IPS-NIHi7 (cell line): ENCODE data around the gene UQCRQ.

Experiments used
- DNase-seq: peaks from one replicate; pipeline ENCODE4 v3.0.0; 2012; ENCODE audit warnings: mixed read lengths; ENCODE audit errors: extremely low spot score

The UQCRQ gene

DNA sequence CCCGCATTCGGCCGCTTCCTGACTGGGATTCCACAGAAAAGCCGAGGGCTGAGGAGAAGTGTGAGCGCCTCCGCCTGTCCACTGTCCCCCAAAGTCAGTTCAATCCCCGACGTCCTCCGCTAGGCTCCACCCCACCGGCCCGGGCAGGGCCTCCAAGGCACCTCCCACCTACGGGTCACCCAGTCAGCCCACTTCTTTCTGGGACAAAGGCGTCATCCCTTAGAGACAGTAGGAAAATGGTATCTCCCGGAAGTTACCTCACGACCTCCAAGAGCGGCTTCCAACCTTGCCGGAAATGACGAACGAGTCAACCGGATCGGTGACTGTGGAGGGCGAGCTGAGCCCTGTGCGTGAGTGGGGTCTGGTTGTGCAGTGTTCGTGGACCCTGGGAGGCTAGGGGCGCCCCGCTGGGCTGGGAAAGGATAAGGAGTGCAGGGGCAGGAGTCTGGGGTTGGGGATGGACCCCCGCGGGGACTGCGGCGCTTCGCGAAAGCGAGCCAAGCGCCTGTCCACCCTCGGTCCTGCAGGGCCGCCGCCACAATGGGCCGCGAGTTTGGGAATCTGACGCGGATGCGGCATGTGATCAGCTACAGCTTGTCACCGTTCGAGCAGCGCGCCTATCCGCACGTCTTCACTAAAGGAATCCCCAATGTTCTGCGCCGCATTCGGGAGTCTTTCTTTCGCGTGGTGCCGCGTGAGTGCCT lies at the start of gene UQCRQ, which contains the start of gene GDF9:
UQCRQ (plus strand) TSS at position 301 of the 704 bp plus-strand sequence; CDS start at position 541, 240 bp downstream.
GDF9 (minus strand) TSS at position 128 of the 704 bp plus-strand sequence. CDS start 1,936 bp downstream, outside the sequence.
- peak; percentile 99 for DNase-seq

DNA sequence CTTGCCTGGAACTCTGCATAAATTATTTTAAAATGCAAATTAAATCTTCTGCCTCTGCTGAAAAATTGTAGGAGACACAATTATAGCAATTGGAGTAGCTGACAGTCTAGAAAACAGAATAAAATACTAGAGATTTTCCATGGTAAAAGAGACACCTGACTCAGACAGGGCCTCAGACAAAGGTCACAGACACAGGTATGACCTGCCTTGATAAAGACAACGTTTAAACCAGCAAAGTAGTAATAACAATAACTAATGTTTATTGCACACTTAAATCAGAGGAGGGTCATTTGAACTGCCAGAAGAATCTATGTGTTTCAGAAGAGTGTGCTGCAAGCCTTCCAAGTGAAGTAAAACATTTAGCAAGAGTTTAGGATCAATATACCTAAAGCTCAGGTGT lies 49.4 kb upstream of the UQCRQ start:
- no peak for DNase-seq

DNA sequence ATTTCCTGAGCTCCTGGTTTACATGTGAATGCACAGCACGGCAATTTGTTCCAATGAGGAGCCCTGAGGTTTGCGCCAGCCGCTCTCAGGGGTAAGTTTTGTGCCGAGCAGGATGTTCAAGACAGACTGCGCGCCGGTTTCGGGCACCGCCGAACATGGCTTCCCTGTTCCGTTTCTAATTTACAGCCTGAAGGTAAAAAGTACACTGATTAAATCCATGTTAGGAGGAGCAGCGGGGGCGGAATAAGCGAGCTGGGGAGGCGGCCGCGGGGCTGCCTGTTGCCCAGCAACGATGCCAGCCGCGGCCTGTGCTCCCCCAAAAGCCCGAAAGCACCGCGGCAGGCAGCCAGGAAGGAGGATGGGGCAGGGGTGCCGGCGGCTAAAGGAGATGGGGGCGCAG lies 47.0 kb upstream of the UQCRQ start:
- DNase-seq = no peak

DNA sequence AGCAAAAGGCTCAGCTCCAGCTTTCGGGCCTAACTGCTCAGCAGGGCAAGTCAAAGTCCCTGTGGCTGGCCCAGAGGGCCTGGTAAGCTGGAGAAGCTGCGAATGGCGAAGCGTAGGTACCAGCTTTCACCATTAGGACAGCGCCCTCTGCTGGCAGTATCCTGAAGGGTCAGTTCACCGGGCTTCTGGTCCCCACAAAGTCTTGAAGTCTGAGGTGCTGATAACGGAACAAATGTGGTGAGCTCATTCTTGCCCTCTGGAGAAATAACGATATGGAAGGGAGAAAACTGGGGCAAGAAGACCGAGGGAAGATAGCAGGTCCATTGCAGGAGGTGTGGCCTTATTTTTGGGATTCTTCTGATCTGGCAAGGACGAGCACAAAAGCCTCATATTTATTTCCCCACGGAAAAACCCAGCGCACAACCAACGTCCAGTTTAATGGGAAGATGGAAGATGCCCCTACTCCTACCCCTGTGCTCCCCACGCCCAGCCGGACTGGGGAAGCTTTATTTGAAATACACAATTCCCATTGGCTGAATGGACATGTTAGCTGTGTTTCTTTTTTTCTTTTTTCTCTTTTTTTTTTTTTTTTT lies 46.2 kb upstream of the UQCRQ start:
- peak; percentile 89 for DNase-seq

DNA sequence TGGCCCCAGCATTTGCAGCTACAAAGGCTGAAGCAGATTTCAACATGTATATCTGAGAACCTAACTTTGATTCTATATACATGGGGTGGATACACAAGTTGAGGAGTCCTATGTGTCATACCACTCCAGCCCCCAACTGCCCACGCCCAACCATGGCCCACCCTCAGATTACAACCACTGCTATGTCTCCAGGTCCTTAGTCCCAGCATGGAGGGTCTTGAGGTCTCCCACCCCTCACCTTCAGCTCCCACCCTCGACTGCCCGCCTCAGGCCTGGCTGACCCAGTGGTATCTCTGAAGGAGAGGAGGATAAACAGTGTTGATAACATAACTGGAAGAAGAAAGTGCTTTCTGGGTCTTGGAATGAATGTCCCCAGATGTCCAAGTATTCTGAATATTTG lies 45.1 kb upstream of the UQCRQ start:
- no peak for DNase-seq

DNA sequence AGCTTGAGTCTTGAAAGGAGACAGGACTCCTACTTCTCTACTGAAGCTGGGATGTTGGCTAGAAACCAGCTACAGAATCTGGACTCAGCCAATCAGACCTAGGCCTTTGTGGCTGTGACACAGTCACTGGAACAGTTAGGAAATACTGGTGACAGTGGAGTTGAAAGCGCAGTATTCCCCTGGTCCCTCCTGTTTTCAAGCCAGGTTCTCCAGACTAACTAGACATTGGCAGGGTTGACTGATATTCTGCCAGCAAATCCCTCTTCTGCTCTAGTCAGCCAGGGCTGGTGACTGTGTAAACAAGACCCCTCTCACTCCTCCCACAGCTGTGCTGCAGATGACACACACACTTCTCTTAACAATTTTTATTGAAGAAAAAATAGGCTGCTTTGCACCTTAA lies 44.7 kb upstream of the UQCRQ start:
- no peak for DNase-seq

DNA sequence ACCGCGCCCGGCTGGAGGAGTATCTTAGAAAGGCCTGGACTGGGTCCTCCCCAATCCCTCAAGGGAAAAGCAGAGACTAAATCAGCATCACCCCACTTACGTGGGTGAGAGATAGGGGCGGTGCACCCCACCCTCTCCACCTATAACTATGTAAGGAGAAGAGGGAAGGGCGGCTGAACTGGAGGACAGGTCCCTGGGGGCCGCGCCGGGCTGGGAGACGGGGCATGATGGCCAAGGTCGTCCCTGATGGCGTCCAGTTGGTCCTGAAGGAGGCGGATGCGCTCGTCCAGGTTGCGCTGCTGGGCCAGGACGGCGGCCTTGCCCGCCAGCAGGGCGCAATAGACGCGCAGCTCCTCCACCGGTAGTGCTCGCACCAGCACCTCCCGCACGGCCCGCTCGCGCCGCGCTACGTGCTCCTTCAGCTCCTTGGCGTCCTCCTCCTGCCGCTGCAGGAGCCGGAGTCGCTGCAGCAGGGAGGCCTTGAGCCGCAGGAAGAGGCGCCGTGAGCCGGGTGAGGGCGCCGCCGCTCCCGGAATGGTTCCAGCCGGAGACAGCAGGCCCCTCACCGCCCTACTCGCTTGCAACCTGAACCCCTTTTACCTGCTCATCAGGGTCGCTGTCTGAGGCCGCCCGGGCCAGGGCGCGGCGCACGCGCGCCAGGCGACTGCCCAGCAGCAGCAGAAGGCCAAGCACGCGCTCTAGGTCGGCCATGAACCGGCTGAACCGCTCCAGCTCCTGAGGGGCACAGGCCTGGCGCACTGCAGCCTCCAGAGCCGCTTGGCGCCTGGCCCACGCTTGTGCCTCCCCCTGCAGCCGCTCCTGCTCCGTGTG lies 43.6 kb upstream of the UQCRQ start:
- peak; percentile 80 for DNase-seq

DNA sequence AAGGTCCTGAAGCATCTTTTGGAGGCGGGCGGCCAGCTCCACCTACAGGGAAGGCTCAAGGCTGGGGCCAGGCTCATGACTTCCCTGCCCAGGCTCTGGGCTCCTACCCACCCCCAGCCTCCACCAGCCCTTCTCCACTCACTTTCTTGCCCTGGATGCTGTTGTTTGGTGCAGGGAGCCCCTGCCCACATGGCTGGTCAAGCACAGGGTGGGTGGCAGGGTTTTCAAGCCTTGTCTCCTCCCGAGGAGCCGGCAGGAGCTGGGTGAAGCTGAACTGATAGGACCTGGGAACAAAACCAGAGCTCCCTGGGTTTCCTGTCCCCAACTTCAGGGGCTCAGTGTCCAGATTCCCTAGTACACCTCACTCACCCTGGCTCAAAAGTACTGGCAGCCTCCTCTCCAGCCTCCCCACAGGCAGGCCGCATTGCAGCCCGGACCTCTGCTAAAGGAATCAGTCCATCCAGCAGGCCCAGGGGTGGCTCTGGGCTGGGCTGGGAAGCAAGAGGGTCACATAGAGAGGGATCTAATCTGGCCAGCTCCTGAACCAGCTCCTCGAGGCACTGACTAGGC lies 42.9 kb upstream of the UQCRQ start:
- DNase-seq = no peak

DNA sequence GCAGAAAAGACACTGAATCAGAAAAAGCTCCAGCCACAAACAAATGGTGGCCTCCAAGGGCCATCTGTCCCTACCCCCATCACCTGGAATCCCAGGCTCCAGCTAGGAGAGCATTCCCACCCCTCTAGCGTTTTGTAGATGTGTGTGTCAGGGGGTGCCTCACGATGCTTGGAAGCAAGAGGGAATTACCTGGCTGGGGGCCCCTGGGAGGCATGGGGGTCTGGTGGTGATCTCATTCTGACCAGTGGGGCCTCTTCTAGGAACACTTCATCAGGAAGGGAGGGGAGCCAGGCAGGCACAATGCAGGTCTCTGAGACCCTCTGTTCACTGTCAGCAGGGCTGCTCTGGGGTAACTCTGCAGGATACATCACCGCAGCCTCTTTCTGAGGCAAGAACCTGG lies 42.0 kb upstream of the UQCRQ start:
- DNase-seq = no peak

DNA sequence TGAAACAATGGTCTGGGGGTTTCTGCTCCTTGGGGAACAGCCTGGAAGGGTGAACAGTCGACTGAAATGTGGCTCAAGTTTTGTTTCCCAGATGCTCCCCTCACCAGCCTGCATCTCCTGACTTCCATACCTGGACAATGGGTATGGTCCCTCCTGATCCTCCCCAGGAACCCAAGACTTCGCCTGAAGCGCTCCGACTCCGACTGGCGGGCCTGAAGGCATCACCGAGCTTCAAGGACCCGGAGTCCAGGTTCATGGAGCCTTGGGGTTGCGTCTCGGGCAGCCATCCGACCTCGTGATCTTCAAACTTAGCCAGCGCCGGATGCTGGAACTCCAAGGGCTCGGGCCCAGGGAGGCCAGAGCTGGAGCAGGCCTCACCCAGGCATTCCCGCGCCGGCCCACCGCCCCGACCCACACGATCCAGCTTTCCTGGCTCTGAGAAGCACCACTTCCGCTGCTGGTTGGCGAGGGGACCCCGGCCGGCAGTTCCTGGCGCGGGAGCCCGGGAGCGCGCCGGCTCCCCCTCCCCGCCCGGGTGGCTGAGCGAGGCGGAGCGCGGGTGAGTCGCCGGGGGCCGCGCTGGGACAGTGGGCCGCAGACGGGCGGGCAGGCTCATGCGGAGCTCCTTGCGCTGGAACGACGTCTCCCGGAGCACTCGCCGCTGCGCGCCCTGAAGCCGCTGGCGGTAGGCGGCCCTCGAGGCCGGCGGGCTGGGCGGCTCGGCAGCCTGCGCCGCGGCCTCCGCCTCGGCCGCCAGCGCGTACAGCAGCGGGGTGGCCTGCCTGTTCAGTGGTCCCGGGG lies 41.2 kb upstream of the UQCRQ start:
- DNase-seq = peak; percentile 44

DNA sequence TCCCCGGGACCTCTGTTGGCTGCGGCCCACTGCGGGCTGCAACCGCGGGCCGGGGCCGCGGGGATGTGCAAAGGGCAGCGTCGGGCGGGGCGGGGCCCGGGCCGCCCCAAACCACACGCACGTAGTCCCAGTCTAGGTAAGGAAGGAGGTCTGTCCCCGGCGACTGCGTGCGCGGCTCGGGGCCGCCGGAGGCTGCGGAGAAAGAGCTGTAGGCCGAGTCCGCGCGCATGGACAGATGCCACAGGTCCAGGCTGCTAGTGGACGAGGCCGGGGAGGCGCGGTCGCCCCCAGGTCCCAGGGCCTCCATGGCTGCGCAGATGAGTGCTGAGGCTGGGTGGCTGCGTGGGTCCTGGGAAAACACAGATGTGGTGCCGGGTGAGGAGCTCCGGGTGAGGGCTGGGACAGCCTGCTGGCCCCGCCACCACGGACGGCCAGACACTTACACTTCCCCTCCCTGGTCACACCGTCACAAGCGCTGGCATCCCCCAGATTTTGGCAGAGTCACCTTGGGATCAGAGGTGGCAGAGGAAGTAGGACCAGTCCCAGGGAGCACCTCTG lies 40.5 kb upstream of the UQCRQ start:
- peak; percentile 37 for DNase-seq

DNA sequence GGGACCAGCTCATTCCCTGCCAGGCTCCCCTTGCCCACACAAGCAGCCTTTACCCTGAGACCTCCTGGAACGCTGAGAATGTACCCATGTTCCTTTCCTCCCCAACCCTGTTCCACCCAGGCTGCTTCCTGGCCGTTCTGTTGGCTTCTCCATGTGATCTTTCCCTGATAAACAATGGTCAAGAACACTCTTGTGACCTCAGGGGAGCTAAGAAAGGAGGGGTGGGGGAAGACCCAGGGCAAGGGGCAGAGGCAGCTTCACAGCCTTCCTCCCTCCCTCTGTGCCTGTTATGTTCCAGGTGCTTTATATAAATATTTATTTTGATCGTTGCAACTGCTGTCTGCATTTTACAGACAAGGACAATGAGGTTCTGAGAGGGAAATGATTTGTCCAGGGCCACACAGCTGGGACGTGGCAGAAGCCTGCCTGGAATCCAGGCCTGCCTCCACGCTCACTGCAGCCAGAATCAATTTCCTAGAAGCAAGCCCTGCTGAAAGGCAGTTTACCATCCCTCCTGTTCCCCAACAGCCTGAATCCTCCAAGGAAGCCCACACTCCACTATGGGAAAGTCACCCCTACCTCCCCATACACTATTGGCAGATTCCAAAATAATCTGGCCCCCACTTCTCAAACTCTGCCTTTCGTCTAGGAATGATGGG lies 39.9 kb upstream of the UQCRQ start:
- no peak for DNase-seq

DNA sequence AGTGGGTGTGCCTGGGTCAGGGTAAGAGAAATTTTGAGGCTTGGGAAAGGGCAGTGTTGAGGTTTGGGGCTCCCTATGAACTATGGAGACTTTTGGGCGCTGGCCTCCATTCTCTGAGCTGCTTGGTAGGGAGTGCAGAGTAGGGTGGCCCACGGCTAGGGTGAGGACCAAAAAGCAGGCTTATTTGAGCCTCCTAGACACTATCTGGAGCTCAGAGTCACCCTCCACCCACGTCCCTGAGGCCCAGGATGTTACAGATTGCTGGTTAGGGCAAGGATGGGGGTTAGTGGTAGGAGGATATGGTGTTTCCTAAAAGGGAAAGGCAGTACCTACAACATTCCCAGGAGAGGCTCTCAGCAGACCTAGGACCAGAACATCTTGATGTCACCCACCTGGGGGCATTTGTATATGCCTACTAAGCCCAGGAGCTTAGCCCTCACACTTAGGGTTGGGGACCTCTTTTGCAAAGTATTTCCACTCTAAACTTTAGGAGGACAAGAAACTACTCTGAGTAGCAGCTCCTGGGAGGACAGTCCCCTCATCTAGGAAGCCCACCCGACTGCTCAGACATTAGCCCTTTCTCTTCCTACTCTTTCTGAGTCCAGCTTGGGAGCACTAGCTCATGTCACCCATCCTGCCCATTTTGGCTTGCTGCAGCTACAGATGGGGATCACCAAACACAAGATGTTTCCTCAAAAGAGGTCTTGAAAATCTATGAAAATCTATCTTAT lies 38.3 kb upstream of the UQCRQ start:
- DNase-seq = no peak

DNA sequence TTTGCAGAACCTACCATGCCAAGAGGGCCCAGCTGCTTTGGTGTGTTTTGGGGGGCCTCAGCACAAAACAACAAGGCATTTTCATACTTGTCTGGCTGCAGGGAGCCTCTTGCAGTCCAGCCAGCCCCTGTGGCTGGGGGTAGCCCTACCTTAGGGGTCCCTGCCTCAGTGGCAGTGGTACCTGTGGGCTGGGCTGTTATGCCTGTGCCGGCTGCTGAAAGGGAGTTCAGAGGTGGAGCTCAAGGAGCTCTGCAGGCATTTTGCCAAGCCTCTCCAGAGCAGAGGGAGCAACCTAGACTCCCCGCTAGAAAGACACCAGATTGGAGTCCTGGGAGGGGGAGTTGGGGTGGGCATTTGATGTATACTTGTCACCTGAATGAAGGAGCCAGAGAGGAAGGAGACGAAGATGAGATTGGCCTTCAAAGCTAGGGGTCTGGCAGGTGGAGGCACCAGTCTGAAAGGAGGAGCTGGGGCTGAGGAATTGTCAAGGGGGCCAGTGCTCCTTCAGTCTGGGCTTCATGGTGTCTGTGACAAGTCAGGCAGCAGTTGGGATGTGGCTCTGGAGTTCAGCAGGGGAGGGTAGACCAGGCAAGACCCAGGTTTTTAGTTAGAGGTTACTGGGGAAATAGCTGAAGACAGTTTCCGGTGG lies 37.5 kb upstream of the UQCRQ start:
- DNase-seq = no peak

DNA sequence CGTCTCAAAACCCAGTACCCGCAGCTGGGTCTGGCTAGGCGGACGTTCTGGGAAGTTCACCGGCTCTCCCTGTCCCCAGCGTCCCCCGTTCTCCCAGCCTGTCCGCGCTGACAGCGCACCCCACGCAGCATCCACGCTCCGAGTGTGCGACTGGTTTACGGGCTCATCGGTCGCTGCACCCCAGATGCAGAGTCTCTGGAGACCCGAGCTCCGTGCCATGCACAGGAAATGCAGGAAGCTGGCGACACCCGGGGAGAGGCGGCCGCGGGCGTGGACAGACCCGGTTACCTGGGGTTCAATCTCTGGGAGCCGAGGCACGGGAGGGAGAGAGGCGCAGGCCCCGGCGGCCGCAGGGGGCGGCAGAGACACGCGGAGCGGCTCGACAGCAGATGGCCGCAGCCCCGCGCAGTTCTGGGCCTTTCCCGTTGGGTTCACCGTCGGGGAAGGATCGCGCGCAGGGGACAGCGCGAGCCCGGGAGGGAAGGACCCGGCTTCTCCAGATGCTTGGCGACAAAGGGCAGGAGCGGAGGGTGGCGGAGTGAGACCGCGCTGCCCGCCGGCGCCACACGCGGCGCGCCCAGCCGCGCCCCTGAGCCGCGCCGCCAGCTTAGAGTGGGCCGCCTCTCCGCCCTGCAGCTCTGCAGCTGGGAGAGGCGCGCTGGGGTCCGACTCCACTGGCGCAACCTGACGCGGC lies 36.6 kb upstream of the UQCRQ start:
- DNase-seq = peak; percentile 79

DNA sequence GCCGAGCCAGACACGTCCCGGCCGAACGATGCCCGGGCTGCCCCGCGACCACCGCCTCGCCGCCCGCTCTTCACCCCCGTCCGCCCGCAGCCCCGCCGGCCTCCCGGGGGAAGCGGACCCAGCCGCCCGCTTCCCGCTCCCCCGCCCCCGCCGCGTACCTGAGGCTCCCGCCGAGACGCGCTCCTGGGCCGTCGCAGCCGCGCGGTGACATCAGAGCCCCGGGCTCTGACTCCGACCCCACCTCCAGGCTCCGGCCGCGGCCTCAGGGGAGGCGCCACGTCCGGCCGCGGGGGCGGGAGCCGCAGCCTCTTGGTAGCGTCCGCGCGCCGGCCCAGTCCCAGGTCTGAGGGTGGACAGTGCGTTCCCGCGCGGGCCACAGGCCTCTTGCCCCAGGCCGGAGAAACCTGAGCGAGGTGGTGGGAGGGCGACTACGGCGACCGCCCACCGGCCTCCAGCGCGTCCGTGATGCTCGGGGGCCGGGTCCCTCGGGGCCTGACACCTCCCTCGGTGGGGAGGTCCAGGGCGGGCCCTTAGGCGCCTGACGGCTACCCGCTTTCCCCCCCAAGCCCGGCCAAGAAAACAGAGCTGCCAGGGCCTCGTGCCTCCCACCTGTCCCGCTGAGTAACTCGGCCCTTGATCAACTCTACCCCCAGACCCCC lies 35.9 kb upstream of the UQCRQ start, which contains the start of gene SHROOM1:
SHROOM1 (minus strand) TSS at position 212 of the 659 bp plus-strand sequence. CDS start 4,507 bp downstream, outside the sequence.
- DNase-seq = peak; percentile 81

DNA sequence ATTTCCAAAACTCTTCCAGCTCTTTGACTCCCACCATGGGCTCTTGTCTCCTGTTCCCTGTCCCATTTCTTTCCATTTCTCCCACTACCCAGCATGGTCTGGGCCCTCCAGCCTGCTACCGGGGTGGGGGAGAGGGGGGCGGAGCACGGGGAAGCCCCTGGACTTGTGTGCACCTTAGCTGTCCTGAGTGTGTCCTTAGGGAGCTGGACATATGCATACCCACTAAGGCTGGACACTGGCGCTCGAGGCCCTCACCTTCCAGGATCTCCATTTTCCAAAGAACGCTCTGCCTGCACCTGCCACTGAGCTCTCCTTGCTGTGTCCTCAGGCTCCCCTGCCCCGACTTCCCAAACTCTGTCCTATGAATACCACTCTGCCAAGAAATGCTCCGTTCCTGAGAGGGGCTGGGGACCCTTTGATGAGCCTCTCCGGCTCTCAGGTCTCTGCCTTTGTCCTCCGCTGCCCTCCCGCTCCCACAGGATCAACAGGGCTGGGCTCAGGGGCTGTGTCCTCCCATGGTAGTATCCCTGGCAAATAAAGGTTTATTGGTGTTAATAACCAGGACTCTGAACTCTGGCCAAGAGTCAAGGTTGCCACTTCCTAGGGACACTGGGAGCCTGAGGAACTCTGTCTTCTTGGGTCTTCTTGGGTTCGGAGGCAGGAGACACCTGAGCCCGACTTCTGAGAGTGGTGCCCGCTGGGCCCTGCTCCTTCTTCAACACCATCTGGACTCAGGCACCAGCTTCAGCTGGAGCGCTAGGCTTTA lies 35.2 kb upstream of the UQCRQ start:
- DNase-seq = no peak
